H9 (cell line): ENCODE results near the gene ESPNL. TPM values are rescaled to one million over a fixed set of nuclear protein-coding genes. Genes with fewer than 3 reads are reported as not detected.

Experiments used
- DNase-seq: peaks from one replicate; pipeline ENCODE4 v3.0.0-alpha.2; 2017
- H2AFZ ChIP-seq: one replicate; pipeline ENCODE4 v1.6.1; 2013; ENCODE audit warnings: mild to moderate bottlenecking, low read length, control low read depth, moderate library complexity
- H2AK5ac ChIP-seq: 2 replicates; pipeline ENCODE4 v1.6.1; 2013; ENCODE audit warnings: low read length, control low read depth, mixed read lengths; ENCODE audit not compliant: insufficient read length
- H2BK120ac ChIP-seq: one replicate; pipeline ENCODE4 v1.6.1; 2013; ENCODE audit warnings: low read depth, mild to moderate bottlenecking, low read length, control low read depth, inconsistent platforms; ENCODE audit not compliant: poor library complexity, severe bottlenecking
- H2BK12ac ChIP-seq: 2 replicates; pipeline ENCODE4 v1.6.1; 2013; ENCODE audit warnings: low read length, control low read depth, mixed read lengths, low read depth; ENCODE audit not compliant: insufficient read length
- H2BK15ac ChIP-seq: 2 replicates; pipeline ENCODE4 v1.6.1; 2013; ENCODE audit warnings: low read depth, low read length, control low read depth
- H2BK20ac ChIP-seq: one replicate; pipeline ENCODE4 v1.6.1; 2013; ENCODE audit warnings: low read depth, mild to moderate bottlenecking, low read length, control low read depth, inconsistent platforms; ENCODE audit not compliant: poor library complexity, severe bottlenecking
- H2BK5ac ChIP-seq: 2 replicates; pipeline ENCODE4 v1.6.1; 2013; ENCODE audit warnings: low read length, control low read depth, mixed read lengths; ENCODE audit not compliant: insufficient read length
- H3K14ac ChIP-seq: 2 replicates; pipeline ENCODE4 v1.6.1; 2013; ENCODE audit warnings: low read length, control low read depth; ENCODE audit not compliant: insufficient read depth
- H3K18ac ChIP-seq: 2 replicates; pipeline ENCODE4 v1.6.1; 2013; ENCODE audit warnings: low read depth, mild to moderate bottlenecking, mixed read lengths, low read length, control low read depth; ENCODE audit not compliant: insufficient read length
- H3K23ac ChIP-seq: 2 replicates; pipeline ENCODE4 v1.6.1; 2013; ENCODE audit warnings: low read length, control low read depth, mixed read lengths, low read depth; ENCODE audit not compliant: insufficient read length
- H3K23me2 ChIP-seq: 2 replicates; pipeline ENCODE4 v1.6.1; 2013; ENCODE audit warnings: low read depth, mild to moderate bottlenecking, mixed read lengths, low read length, control low read depth; ENCODE audit not compliant: insufficient read length, poor library complexity, severe bottlenecking
- H3K27ac ChIP-seq: 2 replicates; pipeline ENCODE4 v1.5.1; 2013; ENCODE audit warnings: low read length, control low read depth, mixed read lengths, low read depth; ENCODE audit not compliant: insufficient read length
- H3K27me3 ChIP-seq: 2 replicates; pipeline ENCODE4 v1.6.1; 2013; ENCODE audit warnings: low read length, control low read depth, inconsistent platforms; ENCODE audit not compliant: insufficient read depth
- H3K4ac ChIP-seq: 2 replicates; pipeline ENCODE4 v1.6.1; 2013; ENCODE audit warnings: low read depth, mild to moderate bottlenecking, control low read depth, inconsistent platforms, low read length, moderate library complexity
- H3K4me1 ChIP-seq: 2 replicates; pipeline ENCODE4 v1.6.1; 2013; ENCODE audit warnings: low read length, control low read depth, inconsistent platforms; ENCODE audit not compliant: insufficient read depth
- H3K4me2 ChIP-seq: 2 replicates; pipeline ENCODE4 v1.6.1; 2013; ENCODE audit warnings: low read length, control low read depth, mixed read lengths; ENCODE audit not compliant: insufficient read length, insufficient read depth
- H3K56ac ChIP-seq: 2 replicates; pipeline ENCODE4 v1.6.1; 2013; ENCODE audit warnings: low read depth, mild to moderate bottlenecking, mixed read lengths, low read length, control low read depth; ENCODE audit not compliant: insufficient read length
- H3K79me1 ChIP-seq: 2 replicates; pipeline ENCODE4 v1.6.1; 2013; ENCODE audit warnings: low read depth, mild to moderate bottlenecking, moderate library complexity, low read length, control low read depth, inconsistent platforms; ENCODE audit not compliant: insufficient read depth, poor library complexity, severe bottlenecking
- H3K79me2 ChIP-seq: 2 replicates; pipeline ENCODE4 v1.6.1; 2013; ENCODE audit warnings: low read length, control low read depth, inconsistent platforms; ENCODE audit not compliant: insufficient read depth
- H3K9ac ChIP-seq: 2 replicates; pipeline ENCODE4 v1.6.1; 2013; ENCODE audit warnings: low read length, control low read depth, mixed read lengths; ENCODE audit not compliant: insufficient read length; ENCODE audit errors: extremely low read depth
- H3K9me3 ChIP-seq: one replicate; pipeline ENCODE4 v1.6.1; 2013; ENCODE audit warnings: low read depth, low read length, inconsistent platforms; ENCODE audit not compliant: control insufficient read depth
- H3T11ph ChIP-seq: one replicate; pipeline ENCODE4 v1.6.1; 2013; ENCODE audit warnings: mild to moderate bottlenecking, low read length, control low read depth, inconsistent platforms
- H4K20me1 ChIP-seq: one replicate; pipeline ENCODE4 v1.6.1; 2013; ENCODE audit not compliant: control insufficient read depth, insufficient read length, insufficient read depth
- H4K5ac ChIP-seq: 2 replicates; pipeline ENCODE4 v1.6.1; 2013; ENCODE audit warnings: low read depth, mild to moderate bottlenecking, mixed read lengths, low read length, control low read depth; ENCODE audit not compliant: insufficient read length
- H4K8ac ChIP-seq: replicated peaks from 2 replicates; pipeline ENCODE4 v1.6.1; 2013; ENCODE audit warnings: low read length, control low read depth, mixed read lengths, low read depth; ENCODE audit not compliant: insufficient read length
- H4K91ac ChIP-seq: 2 replicates; pipeline ENCODE4 v1.6.1; 2013; ENCODE audit warnings: low read depth, mild to moderate bottlenecking, moderate library complexity, mixed read lengths, low read length, control low read depth; ENCODE audit not compliant: insufficient read length
- H3K27ac Mint-ChIP-seq, 3 experiments: 2 replicates in 2 of 3; 3 replicates in 1 of 3; pipeline ENCODE4 v1.8.0; 2020 to 2021; ENCODE audit warnings: mixed read lengths in 3 of 3, mild to moderate bottlenecking in 1 of 3, moderate library complexity in 1 of 3
- H3K27me3 Mint-ChIP-seq: 2 replicates; pipeline ENCODE4 v1.8.0; 2021; ENCODE audit warnings: low read depth, mild to moderate bottlenecking, moderate library complexity, mixed read lengths
- H3K36me3 Mint-ChIP-seq, 3 experiments: 2 replicates in 2 of 3; 3 replicates in 1 of 3; pipeline ENCODE4 v1.8.0; 2020 to 2021; ENCODE audit warnings: low read depth in 3 of 3, mixed read lengths in 3 of 3; ENCODE audit not compliant: insufficient read depth in 1 of 3
- H3K4me1 Mint-ChIP-seq, 2 experiments: 2 replicates each; pipeline ENCODE4 v1.8.0; 2020; ENCODE audit warnings: mixed read lengths in 2 of 2
- H3K4me3 Mint-ChIP-seq, 2 experiments: 2 replicates in 1 of 2; 3 replicates in 1 of 2; pipeline ENCODE4 v1.8.0; 2020 to 2021; ENCODE audit warnings: mild to moderate bottlenecking in 2 of 2, mixed read lengths in 2 of 2, moderate library complexity in 1 of 2
- H3K9me3 Mint-ChIP-seq, 2 experiments: 2 replicates in 1 of 2; 3 replicates in 1 of 2; pipeline ENCODE4 v1.8.0; 2020; ENCODE audit warnings: mild to moderate bottlenecking in 2 of 2, mixed read lengths in 2 of 2, moderate library complexity in 1 of 2
- WGBS: extraction: QIAGEN DNeasy Blood & Tissue Kit; methylation state at CpG from one replicate; pipeline ENCODE4 v1.1.7; 2013; ENCODE audit warnings: missing lambda C conversion rate, low lambda C conversion rate, mixed read lengths; ENCODE audit not compliant: insufficient read length; ENCODE audit errors: extremely low coverage; 5-methylcytosine and 5-hydroxymethylcytosine counted together
- total RNA-seq: library from RNA; stranded (reverse); gene quantifications from 2 replicates; pipeline ENCODE4 v1.2.1, GENCODE V29; 2021
- TF ChIP-seq, protein P1 (sequence below): fragments of 200-600 bp; sonication (generic); conservative IDR thresholded peaks from 3 replicates; pipeline ENCODE4 v1.8.0; 2021; ENCODE audit warnings: antibody characterized with exemption, mild to moderate bottlenecking

ESPNL gene
- total RNA-seq, 1 experiment from 2014 or later: 0.17 TPM

DNA sequence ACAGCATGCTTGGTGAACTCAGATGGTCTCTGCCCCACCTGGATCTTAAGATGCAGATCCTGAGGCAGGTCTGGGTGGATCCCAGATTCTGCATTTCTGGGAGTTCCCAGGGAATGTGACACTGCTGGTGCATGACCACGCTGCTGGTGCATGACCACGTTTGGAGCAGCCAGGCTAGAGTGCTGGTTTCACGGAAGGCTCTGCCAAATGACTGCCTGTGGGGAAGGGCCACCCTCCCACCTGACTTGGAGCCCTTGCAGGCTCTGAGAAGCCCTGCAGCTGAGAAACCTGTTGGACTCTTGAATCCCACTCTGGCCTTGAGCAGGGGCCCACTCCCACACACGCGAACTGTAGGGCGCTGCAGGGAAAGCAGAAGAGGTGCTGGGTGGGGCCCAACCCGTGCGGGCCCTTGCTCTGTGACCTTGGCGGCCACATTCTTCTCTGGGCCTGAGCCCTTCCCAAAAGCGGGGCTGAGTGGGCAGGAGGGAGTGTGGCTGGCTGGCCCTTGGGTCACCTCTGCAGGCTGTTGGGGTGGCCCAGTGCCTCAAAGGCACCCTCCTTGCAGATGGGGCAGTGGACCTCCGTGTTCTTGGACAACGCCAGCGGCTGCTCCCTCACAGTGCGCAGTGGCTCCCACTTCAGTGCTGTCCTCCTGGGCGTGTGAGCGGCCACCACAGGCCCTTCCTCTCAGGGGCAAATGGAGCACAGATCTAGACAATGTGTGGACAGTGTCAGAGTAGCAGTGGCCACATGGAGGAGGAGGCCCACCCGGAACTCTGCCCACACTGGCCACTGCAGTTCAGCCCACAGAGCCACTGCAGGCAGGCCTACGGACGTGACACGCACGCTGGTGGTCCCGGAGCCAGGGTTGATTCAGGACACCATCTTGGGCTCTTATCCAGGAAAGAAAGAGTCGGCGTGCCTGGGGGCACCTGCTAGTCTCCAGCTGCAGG is 66.5 kb downstream of the ESPNL start:
- Histone ChIP-seq H3K56ac (no peak overlapping the region), H4K5ac (no peak overlapping the region), H3K9ac (no peak overlapping the region), H2BK20ac (no peak overlapping the region), H2BK5ac (no peak overlapping the region), H2BK15ac (no peak overlapping the region), H3K27me3 (peaks cover 15% of the 10 kb centered on the region; the same call in 1 of the 2 replicates), H3K27ac (no peak overlapping the region), H2BK12ac (no peak overlapping the region), H4K20me1 (no peaks in the 10 kb centered on the region), H4K8ac (no peak overlapping the region), H3K14ac (no peak overlapping the region), H2AFZ (no peak overlapping the region), H3K4ac (no peak overlapping the region), H3K23me2 (no peaks in the 10 kb centered on the region), H3K4me2 (no peak overlapping the region), H3T11ph (no peak overlapping the region), H3K18ac (no peak overlapping the region), H3K79me2 (no peaks in the 10 kb centered on the region), H3K23ac (no peak overlapping the region), H2BK120ac (no peak overlapping the region), H4K91ac (no peak overlapping the region), H3K4me1 (no peaks in the 10 kb centered on the region), H3K9me3 (no peaks in the 10 kb centered on the region), H3K79me1 (no peaks in the 10 kb centered on the region), H2AK5ac (no peak overlapping the region)
- Mint-ChIP-seq H3K27me3 (peaks cover 38% of the 10 kb centered on the region), H3K4me1 (0 out of 4 replicates have a peak, but pooled peaks cover 0 to 2% of the 10 kb centered on the region in 2 experiments), H3K27ac (no peak overlapping the region; a peak in 1 of 7 replicates), H3K4me3 (no peak overlapping the region), H3K36me3 (peaks cover 8 to 24% (median 15%) of the 10 kb centered on the region in 3 experiments), H3K9me3 (peaks cover 0 to 4% of the 10 kb centered on the region in 2 experiments; a peak in 1 of 5 replicates)
- TF ChIP-seq, protein P1, sequence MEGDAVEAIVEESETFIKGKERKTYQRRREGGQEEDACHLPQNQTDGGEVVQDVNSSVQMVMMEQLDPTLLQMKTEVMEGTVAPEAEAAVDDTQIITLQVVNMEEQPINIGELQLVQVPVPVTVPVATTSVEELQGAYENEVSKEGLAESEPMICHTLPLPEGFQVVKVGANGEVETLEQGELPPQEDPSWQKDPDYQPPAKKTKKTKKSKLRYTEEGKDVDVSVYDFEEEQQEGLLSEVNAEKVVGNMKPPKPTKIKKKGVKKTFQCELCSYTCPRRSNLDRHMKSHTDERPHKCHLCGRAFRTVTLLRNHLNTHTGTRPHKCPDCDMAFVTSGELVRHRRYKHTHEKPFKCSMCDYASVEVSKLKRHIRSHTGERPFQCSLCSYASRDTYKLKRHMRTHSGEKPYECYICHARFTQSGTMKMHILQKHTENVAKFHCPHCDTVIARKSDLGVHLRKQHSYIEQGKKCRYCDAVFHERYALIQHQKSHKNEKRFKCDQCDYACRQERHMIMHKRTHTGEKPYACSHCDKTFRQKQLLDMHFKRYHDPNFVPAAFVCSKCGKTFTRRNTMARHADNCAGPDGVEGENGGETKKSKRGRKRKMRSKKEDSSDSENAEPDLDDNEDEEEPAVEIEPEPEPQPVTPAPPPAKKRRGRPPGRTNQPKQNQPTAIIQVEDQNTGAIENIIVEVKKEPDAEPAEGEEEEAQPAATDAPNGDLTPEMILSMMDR: no peak
- DNase-seq: no peak
- WGBS: no CpG with 5 or more reads among the region's 24 CpGs
